ENCODE data around the gene ADH4. TPM values are rescaled to one million over a fixed set of nuclear protein-coding genes. Genes with fewer than 3 reads are reported as not detected.
"Not testable (repeated sequence)": the region's sequence is repeated elsewhere in the genome, so short reads cannot be mapped to it uniquely, and the experiment has no call there.

The ADH4 gene
- total RNA-seq, 1 donor from 2014 or later, result 689 TPM

GRCh38 chr4:99084595-99084994, 59.5 kb downstream of the ADH4 start:
- no peak for ATAC-seq

GRCh38 chr4:99082192-99082591, 61.9 kb downstream of the ADH4 start:
- ATAC-seq, result no peak
- DNase-seq (ENCODE audit: low spot score), result no peak

More at GRCh38 chr4:99084595-99084994, 59.5 kb downstream of the ADH4 start:
- no peak for DNase-seq (ENCODE audit: low spot score)

GRCh38 chr4:99080869-99081268, 63.2 kb downstream of the ADH4 start:
- not testable (repeated sequence) for ATAC-seq; DNase-seq (ENCODE audit: low spot score)

- DNase-seq (ENCODE audit: low spot score), result no peak
- ATAC-seq, result no peak
These were observed 64.3 kb downstream of the ADH4 start for GRCh38 chr4:99079625-99080295.

GRCh38 chr4:99078931-99079624, 65.0 kb downstream of the ADH4 start:
- peak; percentile 87 for ATAC-seq
- DNase-seq (ENCODE audit: low spot score), result no peak

GRCh38 chr4:99078336-99078735, 65.8 kb downstream of the ADH4 start:
- no peak for ATAC-seq
- DNase-seq (ENCODE audit: low spot score), result no peak

- no peak for DNase-seq (ENCODE audit: low spot score)
- ATAC-seq, result no peak
These were observed 66.9 kb downstream of the ADH4 start for GRCh38 chr4:99077177-99077576.

GRCh38 chr4:99076292-99076976, 67.7 kb downstream of the ADH4 start:
- no peak for ATAC-seq
- no peak for DNase-seq (ENCODE audit: low spot score)

- peak; percentile 6 for ATAC-seq
- no peak for DNase-seq (ENCODE audit: low spot score)
These were observed 69.3 kb downstream of the ADH4 start for GRCh38 chr4:99074816-99075215.

Other genes with a start within 250 kb of the ADH4 start
- gene EIF4E, start 215.2 kb downstream of the ADH4 start, total RNA-seq, result 29.5 TPM
- 14.6 TPM for gene METAP1, start 148.6 kb downstream of the ADH4 start, total RNA-seq
- gene ADH5, start 55.5 kb downstream of the ADH4 start, total RNA-seq, result 155 TPM
- 144 TPM for gene ADH6, start 74.9 kb upstream of the ADH4 start, total RNA-seq
- gene ADH1A, start 146.7 kb upstream of the ADH4 start, total RNA-seq, result 355 TPM
- 4,370 TPM for gene ADH1B, start 177.1 kb upstream of the ADH4 start, total RNA-seq
- 522 TPM for gene ADH1C, start 208.4 kb upstream of the ADH4 start, total RNA-seq